Measurements from ENCODE around the gene ATN1. TPM values are rescaled to one million over a fixed set of nuclear protein-coding genes. Genes with fewer than 3 reads are reported as not detected.

ATN1 gene
- total RNA-seq, 2 donors from 2014 or later: 109 to 163 TPM

- Histone ChIP-seq H3K36me3 (peaks cover 4% of the 10 kb centered on the region), H3K4me1 (ENCODE audit: control insufficient read depth in 1 of 2, low read depth in 2 of 2) (peaks cover 28 to 44% of the 10 kb centered on the region in 2 donors), H3K9me3 (no peaks in the 10 kb centered on the region), H3K27me3 (replicated peaks; ENCODE audit: insufficient read depth) (no peaks in the 10 kb centered on the region), H3K27ac (peak overlapping the region; percentile 95 to 99), H3K4me3 (no peak overlapping the region)
- DNase-seq (ENCODE audit: low spot score): no peak
- no peak for ATAC-seq (ENCODE audit: insufficient number of reproducible peaks, low FRiP score, low read depth)
- no peak for TF ChIP-seq CTCF (IDR thresholded peaks at IDR 0.05)
Observed at GRCh38 chr12:6942331-6942665, 14.5 kb downstream of the ATN1 start.

GRCh38 chr12:6943389-6943721 lies 15.6 kb downstream of the ATN1 start:
- ATAC-seq (ENCODE audit: insufficient number of reproducible peaks, low FRiP score, low read depth) (peak; percentile 56), DNase-seq (ENCODE audit: low spot score) (peak; percentile 76)
- H3K4me1 ChIP-seq (ENCODE audit: control insufficient read depth in 1 of 2, low read depth in 2 of 2): peaks cover 25 to 39% of the 10 kb centered on the region in 2 donors
- peak overlapping the region; percentile 95 to 99 for H3K27ac ChIP-seq
- no peaks in the 10 kb centered on the region for H3K9me3 ChIP-seq
- H3K27me3 ChIP-seq (replicated peaks; ENCODE audit: insufficient read depth): no peaks in the 10 kb centered on the region
- H3K4me3 ChIP-seq: peak overlapping the region; percentile 77
- peaks cover 4% of the 10 kb centered on the region for H3K36me3 ChIP-seq
- TF ChIP-seq CTCF (IDR thresholded peaks at IDR 0.05): no peak

GRCh38 chr12:6943722-6944380 lies 16.1 kb downstream of the ATN1 start, which contains the start of the genes C12orf57 and RNU7-1:
TSS of gene C12orf57 (plus strand) at chr12:6944022. CDS start at chr12:6944122, 100 bp downstream.
TSS of gene RNU7-1 (plus strand) at chr12:6943816.
- Histone ChIP-seq H3K9me3 (no peaks in the 10 kb centered on the region), H3K4me1 (ENCODE audit: control insufficient read depth in 1 of 2, low read depth in 2 of 2) (peaks cover 21 to 34% of the 10 kb centered on the region in 2 donors), H3K4me3 (peak within 1 kb of the TSS; percentile 77), H3K36me3 (peaks cover 4% of the 10 kb centered on the region), H3K27me3 (replicated peaks; ENCODE audit: insufficient read depth) (no peaks in the 10 kb centered on the region), H3K27ac (peak within 1 kb of the TSS; percentile 95 to 99)
- peak; percentile 56 for ATAC-seq (ENCODE audit: insufficient number of reproducible peaks, low FRiP score, low read depth)
- no peak for TF ChIP-seq CTCF (IDR thresholded peaks at IDR 0.05)
- DNase-seq (ENCODE audit: low spot score): no peak

- Histone ChIP-seq H3K4me3 (peak overlapping the region; percentile 77), H3K9me3 (no peaks in the 10 kb centered on the region), H3K36me3 (peaks cover 4% of the 10 kb centered on the region), H3K27me3 (replicated peaks; ENCODE audit: insufficient read depth) (no peaks in the 10 kb centered on the region), H3K27ac (peak overlapping the region; percentile 95 to 99), H3K4me1 (ENCODE audit: control insufficient read depth in 1 of 2, low read depth in 2 of 2) (peaks cover 21 to 27% of the 10 kb centered on the region in 2 donors)
- DNase-seq (ENCODE audit: low spot score) (peak; percentile 82), ATAC-seq (ENCODE audit: insufficient number of reproducible peaks, low FRiP score, low read depth) (peak; percentile 75)
- TF ChIP-seq CTCF (IDR thresholded peaks at IDR 0.05): peak; percentile 90
Observed at GRCh38 chr12:6944381-6945186, 16.8 kb downstream of the ATN1 start.

GRCh38 chr12:6945613-6946012 lies 17.9 kb downstream of the ATN1 start:
- TF ChIP-seq CTCF (IDR thresholded peaks at IDR 0.05): no peak
- Histone ChIP-seq H3K27me3 (replicated peaks; ENCODE audit: insufficient read depth) (no peaks in the 10 kb centered on the region), H3K4me1 (ENCODE audit: control insufficient read depth in 1 of 2, low read depth in 2 of 2) (peaks cover 21 to 27% of the 10 kb centered on the region in 2 donors), H3K4me3 (no peak overlapping the region), H3K27ac (no peak overlapping the region), H3K36me3 (peaks cover 4% of the 10 kb centered on the region), H3K9me3 (no peaks in the 10 kb centered on the region)
- DNase-seq (ENCODE audit: low spot score) (no peak), ATAC-seq (ENCODE audit: insufficient number of reproducible peaks, low FRiP score, low read depth) (no peak)
